ENCODE data around the gene MAJIN.

The MAJIN gene

GRCh38 chr11:64914123-64914522 is 57.8 kb downstream of the MAJIN start:
- in situ Hi-C loops (cut with MboI; ENCODE audit: low sequenced_read_pairs): no loop called here

GRCh38 chr11:64913171-64913727 is 58.7 kb downstream of the MAJIN start:
- in situ Hi-C loops (cut with MboI; ENCODE audit: low sequenced_read_pairs): no loop called here

- in situ Hi-C loops (cut with MboI; ENCODE audit: low sequenced_read_pairs): no loop called here
Observed at GRCh38 chr11:64911689-64912088, 60.2 kb downstream of the MAJIN start.

- in situ Hi-C loops (cut with MboI; ENCODE audit: low sequenced_read_pairs): no loop called here
Observed at GRCh38 chr11:64911142-64911541, 60.8 kb downstream of the MAJIN start.

GRCh38 chr11:64910451-64911093 is 61.3 kb downstream of the MAJIN start:
- in situ Hi-C loops (cut with MboI; ENCODE audit: low sequenced_read_pairs): no loop called here

GRCh38 chr11:64909653-64910343 is 62.1 kb downstream of the MAJIN start:
- in situ Hi-C loops (cut with MboI; ENCODE audit: low sequenced_read_pairs): no loop called here

GRCh38 chr11:64908766-64909165 is 63.1 kb downstream of the MAJIN start:
- in situ Hi-C loops (cut with MboI; ENCODE audit: low sequenced_read_pairs): no loop called here

GRCh38 chr11:64906314-64906635 is 65.6 kb downstream of the MAJIN start:
- in situ Hi-C loops (cut with MboI; ENCODE audit: low sequenced_read_pairs): no loop called here

- in situ Hi-C loops (cut with MboI; ENCODE audit: low sequenced_read_pairs): no loop called here
Observed at GRCh38 chr11:64905516-64906313, 66.2 kb downstream of the MAJIN start.

- in situ Hi-C loops (cut with MboI; ENCODE audit: low sequenced_read_pairs): no loop called here
Observed at GRCh38 chr11:64903291-64903833, 68.5 kb downstream of the MAJIN start.

- in situ Hi-C loops (cut with MboI; ENCODE audit: low sequenced_read_pairs): no loop called here
Observed at GRCh38 chr11:64902102-64902900, 69.6 kb downstream of the MAJIN start.

GRCh38 chr11:64900774-64901173 is 71.1 kb downstream of the MAJIN start:
- in situ Hi-C loops (cut with MboI; ENCODE audit: low sequenced_read_pairs): no loop called here

- in situ Hi-C loops (cut with MboI; ENCODE audit: low sequenced_read_pairs): no loop called here
Observed at GRCh38 chr11:64900263-64900678, 71.6 kb downstream of the MAJIN start.

GRCh38 chr11:64898541-64898940 is 73.4 kb downstream of the MAJIN start:
- in situ Hi-C loops (cut with MboI; ENCODE audit: low sequenced_read_pairs): no loop called here

GRCh38 chr11:64898076-64898445 is 73.8 kb downstream of the MAJIN start:
- in situ Hi-C loops (cut with MboI; ENCODE audit: low sequenced_read_pairs): no loop called here

- in situ Hi-C loops (cut with MboI; ENCODE audit: low sequenced_read_pairs): no loop called here
Observed at GRCh38 chr11:64897381-64898075, 74.4 kb downstream of the MAJIN start.

GRCh38 chr11:64896448-64897022 is 75.4 kb downstream of the MAJIN start:
- in situ Hi-C loops (cut with MboI; ENCODE audit: low sequenced_read_pairs): no loop called here

GRCh38 chr11:64894812-64895452 is 77.0 kb downstream of the MAJIN start:
- in situ Hi-C loops (cut with MboI; ENCODE audit: low sequenced_read_pairs): loop anchor here (5.0 kb wide), 1 partner anchor 48 kb away; no protein-coding TSS in a partner anchor
